GM08714 (cell line): Measurements from ENCODE around the gene PRDM16.

Source experiments
- H3K4me3 ChIP-seq: fragments of 200-500 bp; sonication (Bioruptor generic); 2 replicates; pipeline ENCODE4 v1.5.1; 2014; ENCODE audit warnings: mild to moderate bottlenecking, low read length, inconsistent platforms
- ZNF274 ChIP-seq: IDR thresholded peaks from 2 replicates; pipeline ENCODE4 v1.6.1; 2012; ENCODE audit warnings: mild to moderate bottlenecking, low read depth, low read length

The PRDM16 gene

GRCh38 chr1:3180915-3181314, 111.9 kb downstream of the PRDM16 start:
- H3K4me3 ChIP-seq, result no peak overlapping the region
- no peak for TF ChIP-seq ZNF274

- no peak overlapping the region for H3K4me3 ChIP-seq
- no peak for TF ChIP-seq ZNF274
These were observed 113.0 kb downstream of the PRDM16 start for GRCh38 chr1:3181956-3182355.

GRCh38 chr1:3183411-3183810, 114.4 kb downstream of the PRDM16 start:
- TF ChIP-seq ZNF274, result no peak
- no peak overlapping the region for H3K4me3 ChIP-seq

- TF ChIP-seq ZNF274, result no peak
These were observed 114.8 kb downstream of the PRDM16 start for GRCh38 chr1:3183813-3184212.

GRCh38 chr1:3184666-3185065, 115.7 kb downstream of the PRDM16 start:
- no peak for TF ChIP-seq ZNF274
- no peak overlapping the region for H3K4me3 ChIP-seq

More at GRCh38 chr1:3183813-3184212, 114.8 kb downstream of the PRDM16 start:
- H3K4me3 ChIP-seq, result no peak overlapping the region

GRCh38 chr1:3185896-3186525, 117.0 kb downstream of the PRDM16 start:
- no peak for TF ChIP-seq ZNF274
- no peak overlapping the region for H3K4me3 ChIP-seq

GRCh38 chr1:3186526-3186921, 117.5 kb downstream of the PRDM16 start:
- no peak for TF ChIP-seq ZNF274
- H3K4me3 ChIP-seq, result no peak overlapping the region

GRCh38 chr1:3187415-3188149, 118.6 kb downstream of the PRDM16 start:
- no peak overlapping the region for H3K4me3 ChIP-seq
- TF ChIP-seq ZNF274, result no peak

- H3K4me3 ChIP-seq, result no peak overlapping the region
- no peak for TF ChIP-seq ZNF274
These were observed 119.4 kb downstream of the PRDM16 start for GRCh38 chr1:3188150-3188971.

- H3K4me3 ChIP-seq, result no peak overlapping the region
- TF ChIP-seq ZNF274, result no peak
These were observed 121.4 kb downstream of the PRDM16 start for GRCh38 chr1:3190256-3191041.

- no peak overlapping the region for H3K4me3 ChIP-seq
- TF ChIP-seq ZNF274, result no peak
These were observed 123.4 kb downstream of the PRDM16 start for GRCh38 chr1:3192361-3192760.

- no peak for TF ChIP-seq ZNF274
These were observed 123.8 kb downstream of the PRDM16 start for GRCh38 chr1:3192825-3193224.

GRCh38 chr1:3193811-3194210, 124.8 kb downstream of the PRDM16 start:
- no peak overlapping the region for H3K4me3 ChIP-seq
- TF ChIP-seq ZNF274, result no peak

More at GRCh38 chr1:3192825-3193224, 123.8 kb downstream of the PRDM16 start:
- H3K4me3 ChIP-seq, result no peak overlapping the region
